WTC11 (cell line): ENCODE data around the gene ARMC6. TPM values are rescaled to one million over a fixed set of nuclear protein-coding genes. Genes with fewer than 3 reads are reported as not detected.
A peak's percentile ranks its signal among the peaks of the same experiment; 100 is the strongest.

Experiments
- ATAC-seq: fragments of 200-7000 bp; cut with Tn5 transposase; 2 replicates; pipeline ENCODE4 v1.10.0; 2021; ENCODE audit warnings: mild to moderate bottlenecking, moderate library complexity
- CTCF ChIA-PET: fragments of 300-600 bp; sonication (Branson Sonifier 250); formaldehyde crosslinking; loops from one replicate; lab custom pipeline; 2021; ENCODE audit warnings: antibody characterized with exemption; lab: Charles Lee
- POLR2A ChIA-PET: fragments of 350-600 bp; sonication (Branson Sonifier 250); formaldehyde crosslinking; loops from one replicate; lab custom pipeline; 2021; ENCODE audit warnings: antibody characterized with exemption; lab: Charles Lee
- DNase-seq: peaks from one replicate; pipeline ENCODE4 v3.0.0; 2021; ENCODE audit warnings: low spot score
- H3K27ac Mint-ChIP-seq: 2 replicates; pipeline ENCODE4 v1.8.0; 2021; ENCODE audit warnings: mixed read lengths
- H3K27me3 Mint-ChIP-seq: 2 replicates; pipeline ENCODE4 v1.8.0; 2021; ENCODE audit warnings: low read depth, mild to moderate bottlenecking, moderate library complexity, mixed read lengths
- H3K36me3 Mint-ChIP-seq: 2 replicates; pipeline ENCODE4 v1.8.0; 2021; ENCODE audit warnings: mixed read lengths
- H3K4me1 Mint-ChIP-seq: 2 replicates; pipeline ENCODE4 v1.8.0; 2022; ENCODE audit warnings: mixed read lengths
- H3K4me3 Mint-ChIP-seq: 2 replicates; pipeline ENCODE4 v1.8.0; 2021; ENCODE audit warnings: mild to moderate bottlenecking, moderate library complexity, mixed read lengths
- H3K9me3 Mint-ChIP-seq: 2 replicates; pipeline ENCODE4 v1.8.0; 2021; ENCODE audit warnings: mixed read lengths
- GRHL2 ChIP-seq: fragments of 250-450 bp; sonication (Bioruptor Pico); IDR thresholded peaks from 2 replicates; pipeline ENCODE4 v1.8.0; 2022; ENCODE audit warnings: mild to moderate bottlenecking, moderate library complexity; ENCODE audit not compliant: insufficient replicate concordance, severe bottlenecking
- NR1H2 ChIP-seq: sonication (generic); formaldehyde crosslinking; IDR thresholded peaks from 2 replicates; pipeline ENCODE4 v1.9.0; 2021; ENCODE audit warnings: mild to moderate bottlenecking, moderate library complexity, missing genetic modification reagents
- NR3C1 ChIP-seq: sonication (generic); formaldehyde crosslinking; conservative IDR thresholded peaks from 2 replicates; pipeline ENCODE4 v1.8.1; 2023; ENCODE audit warnings: low read depth, mild to moderate bottlenecking, missing genetic modification reagents
- OVOL2 ChIP-seq: fragments of 250-450 bp; sonication (Bioruptor Pico); IDR thresholded peaks from 2 replicates; pipeline ENCODE4 v1.9.0; 2021; ENCODE audit warnings: mild to moderate bottlenecking, borderline replicate concordance
- PRRX2 ChIP-seq: fragments of 250-450 bp; sonication (Bioruptor Pico); IDR thresholded peaks from 2 replicates; pipeline ENCODE4 v1.8.0; 2021; ENCODE audit warnings: mild to moderate bottlenecking
- RORB ChIP-seq: fragments of 250-450 bp; sonication (Bioruptor Pico); IDR thresholded peaks from 2 replicates; pipeline ENCODE4 v1.9.0; 2021; ENCODE audit warnings: mild to moderate bottlenecking
- SMAD4 ChIP-seq: sonication (generic); formaldehyde crosslinking; IDR thresholded peaks from 2 replicates; pipeline ENCODE4 v1.8.0; 2022; ENCODE audit warnings: mild to moderate bottlenecking, missing genetic modification reagents
- ZNF121 ChIP-seq: sonication (generic); formaldehyde crosslinking; IDR thresholded peaks from 2 replicates; pipeline ENCODE4 v1.8.0; 2023; ENCODE audit warnings: missing genetic modification reagents
- ZNF219 ChIP-seq: sonication (generic); formaldehyde crosslinking; IDR thresholded peaks from 2 replicates; pipeline ENCODE4 v1.8.0; 2023; ENCODE audit warnings: missing genetic modification reagents, mild to moderate bottlenecking, borderline replicate concordance
- ZNF263 ChIP-seq: sonication (generic); formaldehyde crosslinking; IDR thresholded peaks from 2 replicates; pipeline ENCODE4 v1.8.1; 2022; ENCODE audit warnings: low read depth, mild to moderate bottlenecking, moderate library complexity, missing genetic modification reagents
- ZNF396 ChIP-seq: fragments of 250-450 bp; sonication (Bioruptor Pico); IDR thresholded peaks from 2 replicates; pipeline ENCODE4 v1.8.0; 2021; ENCODE audit warnings: mild to moderate bottlenecking, moderate library complexity, borderline replicate concordance
- total RNA-seq: library from RNA; stranded (reverse); gene quantifications from 3 replicates; pipeline ENCODE4 v1.2.3, GENCODE V29; 2021
- TF ChIP-seq, protein P1 (sequence below): sonication (generic); formaldehyde crosslinking; IDR thresholded peaks from 2 replicates; pipeline ENCODE4 v1.8.1; 2023; ENCODE audit warnings: mild to moderate bottlenecking, missing genetic modification reagents, borderline replicate concordance
- TF ChIP-seq, protein P2 (sequence below): fragments of 250-450 bp; sonication (Bioruptor Pico); IDR thresholded peaks from 2 replicates; pipeline ENCODE4 v1.9.0; 2021; ENCODE audit warnings: mild to moderate bottlenecking
- TF ChIP-seq, protein P3 (sequence below): fragments of 200-600 bp; IDR thresholded peaks from 2 replicates; pipeline ENCODE4 v1.8.0; 2022; ENCODE audit warnings: antibody characterized with exemption

ARMC6 gene
- total RNA-seq, 1 experiment from 2014 or later: 58.8 TPM

GRCh38 chr19:18993115-18993514, 40.3 kb upstream of the ARMC6 start (continued):
- TF ChIP-seq, protein P1, sequence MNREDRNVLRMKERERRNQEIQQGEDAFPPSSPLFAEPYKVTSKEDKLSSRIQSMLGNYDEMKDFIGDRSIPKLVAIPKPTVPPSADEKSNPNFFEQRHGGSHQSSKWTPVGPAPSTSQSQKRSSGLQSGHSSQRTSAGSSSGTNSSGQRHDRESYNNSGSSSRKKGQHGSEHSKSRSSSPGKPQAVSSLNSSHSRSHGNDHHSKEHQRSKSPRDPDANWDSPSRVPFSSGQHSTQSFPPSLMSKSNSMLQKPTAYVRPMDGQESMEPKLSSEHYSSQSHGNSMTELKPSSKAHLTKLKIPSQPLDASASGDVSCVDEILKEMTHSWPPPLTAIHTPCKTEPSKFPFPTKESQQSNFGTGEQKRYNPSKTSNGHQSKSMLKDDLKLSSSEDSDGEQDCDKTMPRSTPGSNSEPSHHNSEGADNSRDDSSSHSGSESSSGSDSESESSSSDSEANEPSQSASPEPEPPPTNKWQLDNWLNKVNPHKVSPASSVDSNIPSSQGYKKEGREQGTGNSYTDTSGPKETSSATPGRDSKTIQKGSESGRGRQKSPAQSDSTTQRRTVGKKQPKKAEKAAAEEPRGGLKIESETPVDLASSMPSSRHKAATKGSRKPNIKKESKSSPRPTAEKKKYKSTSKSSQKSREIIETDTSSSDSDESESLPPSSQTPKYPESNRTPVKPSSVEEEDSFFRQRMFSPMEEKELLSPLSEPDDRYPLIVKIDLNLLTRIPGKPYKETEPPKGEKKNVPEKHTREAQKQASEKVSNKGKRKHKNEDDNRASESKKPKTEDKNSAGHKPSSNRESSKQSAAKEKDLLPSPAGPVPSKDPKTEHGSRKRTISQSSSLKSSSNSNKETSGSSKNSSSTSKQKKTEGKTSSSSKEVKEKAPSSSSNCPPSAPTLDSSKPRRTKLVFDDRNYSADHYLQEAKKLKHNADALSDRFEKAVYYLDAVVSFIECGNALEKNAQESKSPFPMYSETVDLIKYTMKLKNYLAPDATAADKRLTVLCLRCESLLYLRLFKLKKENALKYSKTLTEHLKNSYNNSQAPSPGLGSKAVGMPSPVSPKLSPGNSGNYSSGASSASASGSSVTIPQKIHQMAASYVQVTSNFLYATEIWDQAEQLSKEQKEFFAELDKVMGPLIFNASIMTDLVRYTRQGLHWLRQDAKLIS (CRISPR knock-in tag): no peak
- TF ChIP-seq PRRX2 (no peak), RORB (CRISPR knock-in tag) (no peak), NR3C1 (CRISPR knock-in tag) (no peak), ZNF263 (CRISPR knock-in tag) (no peak), OVOL2 (CRISPR knock-in tag) (no peak), NR1H2 (CRISPR knock-in tag) (no peak)
- TF ChIP-seq, protein P2, sequence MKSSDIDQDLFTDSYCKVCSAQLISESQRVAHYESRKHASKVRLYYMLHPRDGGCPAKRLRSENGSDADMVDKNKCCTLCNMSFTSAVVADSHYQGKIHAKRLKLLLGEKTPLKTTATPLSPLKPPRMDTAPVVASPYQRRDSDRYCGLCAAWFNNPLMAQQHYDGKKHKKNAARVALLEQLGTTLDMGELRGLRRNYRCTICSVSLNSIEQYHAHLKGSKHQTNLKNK (CRISPR knock-in tag): no peak

DNA sequence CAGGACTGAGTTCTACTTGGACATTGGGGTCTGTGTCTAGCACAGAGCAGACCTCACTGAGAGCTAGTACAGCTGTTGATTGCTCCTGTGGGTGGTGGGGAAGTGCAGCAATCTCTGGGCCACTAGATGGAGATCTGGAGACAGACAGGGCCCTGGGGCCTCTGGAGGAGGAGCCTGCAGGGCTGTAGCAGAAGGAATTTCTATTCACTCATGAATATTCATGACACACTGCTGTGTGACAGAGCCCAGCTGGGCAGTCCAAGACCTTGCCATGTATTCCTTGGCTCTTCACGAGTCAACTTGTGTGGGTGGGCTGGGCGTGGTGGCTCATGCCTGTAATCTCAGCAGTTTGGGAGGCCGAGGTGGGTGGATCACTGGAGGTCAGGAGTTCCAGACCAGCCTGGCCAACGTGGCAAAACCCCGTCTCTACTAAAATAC, 37.6 kb upstream of the ARMC6 start:
- H3K9me3 Mint-ChIP-seq: no peaks in the 10 kb centered on the region
- peak; percentile 98 for ATAC-seq
- POLR2A ChIA-PET: interaction anchor here (0.5 kb wide), 1 partner anchor 16 kb away, joined by 4 read pairs; no protein-coding TSS in a partner anchor
- peaks cover 38% of the 10 kb centered on the region for H3K36me3 Mint-ChIP-seq
- TF ChIP-seq, protein P3, sequence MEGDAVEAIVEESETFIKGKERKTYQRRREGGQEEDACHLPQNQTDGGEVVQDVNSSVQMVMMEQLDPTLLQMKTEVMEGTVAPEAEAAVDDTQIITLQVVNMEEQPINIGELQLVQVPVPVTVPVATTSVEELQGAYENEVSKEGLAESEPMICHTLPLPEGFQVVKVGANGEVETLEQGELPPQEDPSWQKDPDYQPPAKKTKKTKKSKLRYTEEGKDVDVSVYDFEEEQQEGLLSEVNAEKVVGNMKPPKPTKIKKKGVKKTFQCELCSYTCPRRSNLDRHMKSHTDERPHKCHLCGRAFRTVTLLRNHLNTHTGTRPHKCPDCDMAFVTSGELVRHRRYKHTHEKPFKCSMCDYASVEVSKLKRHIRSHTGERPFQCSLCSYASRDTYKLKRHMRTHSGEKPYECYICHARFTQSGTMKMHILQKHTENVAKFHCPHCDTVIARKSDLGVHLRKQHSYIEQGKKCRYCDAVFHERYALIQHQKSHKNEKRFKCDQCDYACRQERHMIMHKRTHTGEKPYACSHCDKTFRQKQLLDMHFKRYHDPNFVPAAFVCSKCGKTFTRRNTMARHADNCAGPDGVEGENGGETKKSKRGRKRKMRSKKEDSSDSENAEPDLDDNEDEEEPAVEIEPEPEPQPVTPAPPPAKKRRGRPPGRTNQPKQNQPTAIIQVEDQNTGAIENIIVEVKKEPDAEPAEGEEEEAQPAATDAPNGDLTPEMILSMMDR: peak; percentile 42
- no peak for TF ChIP-seq RORB (CRISPR knock-in tag)
- CTCF ChIA-PET: interaction anchor here (0.5 to 1.9 kb wide), 28 partner anchors 9 to 465 kb away, joined by 3 to 47 read pairs (median 4); partner anchors contain the start of genes CERS1, COPE and DDX49
- DNase-seq: peak; percentile 74
- no peaks in the 10 kb centered on the region for H3K27me3 Mint-ChIP-seq
- H3K4me3 Mint-ChIP-seq: no peak overlapping the region
- H3K27ac Mint-ChIP-seq: no peak overlapping the region
- peaks cover 6% of the 10 kb centered on the region for H3K4me1 Mint-ChIP-seq

- H3K4me1 Mint-ChIP-seq: peaks cover 6% of the 10 kb centered on the region
- H3K9me3 Mint-ChIP-seq: no peaks in the 10 kb centered on the region
- ATAC-seq: no peak
- TF ChIP-seq ZNF396 (CRISPR knock-in tag): no peak
- TF ChIP-seq ZNF121: peak; percentile 60; the same call in 1 of the 2 replicates
- no peak for TF ChIP-seq GRHL2 (CRISPR knock-in tag)
- H3K4me3 Mint-ChIP-seq: no peak overlapping the region
- ChIA-PET POLR2A (interaction anchor here (0.5 kb wide), 1 partner anchor 16 kb away, joined by 4 read pairs; no protein-coding TSS in a partner anchor), CTCF (interaction anchor here (0.5 to 1.9 kb wide), 23 partner anchors 8 to 466 kb away, joined by 3 to 47 read pairs (median 4); partner anchors contain the start of genes CERS1, COPE and DDX49)
- peaks cover 41% of the 10 kb centered on the region for H3K36me3 Mint-ChIP-seq
- H3K27me3 Mint-ChIP-seq: no peaks in the 10 kb centered on the region
- no peak for DNase-seq
- no peak overlapping the region for H3K27ac Mint-ChIP-seq
Measured at GRCh38 chr19:18996351-18996750, 37.1 kb upstream of the ARMC6 start.

DNA sequence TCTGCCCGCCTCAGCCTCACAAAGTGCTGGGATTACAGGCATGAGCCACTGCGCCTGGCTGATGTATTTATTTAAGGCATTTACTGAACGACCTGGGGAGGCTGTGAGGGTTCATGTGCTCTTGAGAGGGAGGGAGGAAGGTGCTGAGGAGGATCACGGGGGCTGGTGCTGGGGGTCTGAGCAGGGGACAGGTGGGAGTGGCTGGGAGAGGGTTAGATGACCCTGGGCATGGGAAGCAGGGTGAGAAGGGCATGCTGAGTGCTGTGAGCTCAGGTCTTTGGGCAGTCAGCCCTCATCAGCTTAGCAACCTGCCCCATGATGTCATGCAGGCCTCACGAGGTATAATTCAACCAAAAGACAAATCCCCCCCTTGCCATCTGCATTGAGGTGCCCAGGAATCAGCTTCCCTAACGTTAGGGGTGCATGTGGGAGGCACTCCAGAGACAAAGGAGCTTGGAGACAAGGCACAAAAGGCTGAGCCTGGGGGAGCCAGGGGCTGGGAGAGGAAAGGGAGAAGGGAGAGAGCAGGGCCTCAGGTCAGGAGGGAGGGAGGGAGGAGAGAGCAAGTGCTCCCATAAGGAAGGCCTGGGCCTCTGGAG, 36.5 kb upstream of the ARMC6 start:
- no peak for ATAC-seq
- TF ChIP-seq ZNF219 (CRISPR knock-in tag) (no peak), SMAD4 (CRISPR knock-in tag) (no peak)
- peaks cover 6% of the 10 kb centered on the region for H3K4me1 Mint-ChIP-seq
- no peaks in the 10 kb centered on the region for H3K9me3 Mint-ChIP-seq
- peaks cover 46% of the 10 kb centered on the region for H3K36me3 Mint-ChIP-seq
- ChIA-PET POLR2A (no interaction called here), CTCF (interaction anchor here (0.7 to 1.9 kb wide), 4 partner anchors 10 to 458 kb away, joined by 3 to 6 read pairs (median 5); no protein-coding TSS in a partner anchor)
- no peak overlapping the region for H3K4me3 Mint-ChIP-seq
- 0 out of 2 replicates have a peak overlapping the region, but pooled peaks have one; percentile 19 for H3K27ac Mint-ChIP-seq
- DNase-seq: no peak
- H3K27me3 Mint-ChIP-seq: no peaks in the 10 kb centered on the region
